ENCODE results near the gene TBK1. TPM values are rescaled to one million over a fixed set of nuclear protein-coding genes. Genes with fewer than 3 reads are reported as not detected.

Gene TBK1
- total RNA-seq, 1 experiment from 2014 or later: 23.6 TPM

DNA sequence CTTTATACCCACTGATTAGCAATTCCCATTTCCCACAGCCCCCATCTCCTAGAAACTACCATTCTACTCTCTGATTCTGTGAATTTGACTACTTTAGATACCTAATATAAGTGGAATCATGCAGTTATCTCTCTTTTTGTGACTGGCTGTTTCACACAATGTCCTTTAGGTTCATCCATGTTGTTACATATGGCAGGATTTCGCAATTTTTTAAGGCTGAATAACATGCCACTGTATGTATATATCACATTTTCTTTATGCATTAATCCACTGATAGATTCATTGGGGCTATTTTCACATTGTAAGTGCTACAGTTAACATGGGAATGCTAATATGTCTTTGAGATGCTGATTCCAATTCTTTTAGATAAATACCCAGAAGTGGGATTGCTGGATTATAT, 11.8 kb upstream of the TBK1 start:
- Histone ChIP-seq H4K5ac (ENCODE audit: insufficient read length, low read depth, low read length) (no peak overlapping the region), H2AK5ac (ENCODE audit: insufficient read length, low read length) (no peak overlapping the region), H3K14ac (ENCODE audit: insufficient read depth, low read length) (no peak overlapping the region), H3K56ac (ENCODE audit: insufficient read length, low read depth, low read length) (no peak overlapping the region), H2BK120ac (ENCODE audit: low read depth, low read length, poor library complexity, severe bottlenecking) (no peak overlapping the region), H3K4me1 (ENCODE audit: insufficient read depth, low read length) (no peaks in the 10 kb centered on the region), H2AFZ (ENCODE audit: low read length) (no peak overlapping the region), H3K4ac (ENCODE audit: low read depth, low read length) (no peak overlapping the region), H4K91ac (ENCODE audit: insufficient read length, low read depth, low read length) (no peak overlapping the region), H4K20me1 (ENCODE audit: control insufficient read depth, insufficient read depth, insufficient read length) (no peaks in the 10 kb centered on the region), H2BK12ac (ENCODE audit: insufficient read length, low read depth, low read length) (no peak overlapping the region), H2BK20ac (ENCODE audit: low read depth, low read length, poor library complexity, severe bottlenecking) (no peak overlapping the region), H3K27ac (ENCODE audit: insufficient read length, low read depth, low read length) (no peak overlapping the region), H2BK15ac (ENCODE audit: low read depth, low read length) (no peak overlapping the region), H3K9me3 (ENCODE audit: control insufficient read depth, low read depth, low read length) (no peaks in the 10 kb centered on the region), H2BK5ac (ENCODE audit: insufficient read length, low read length) (no peak overlapping the region), H3K23me2 (ENCODE audit: insufficient read length, low read depth, low read length, poor library complexity, severe bottlenecking) (no peaks in the 10 kb centered on the region), H3T11ph (ENCODE audit: low read length) (no peak overlapping the region), H3K79me2 (ENCODE audit: insufficient read depth, low read length) (no peaks in the 10 kb centered on the region), H3K79me1 (ENCODE audit: insufficient read depth, low read depth, low read length, poor library complexity, severe bottlenecking) (no peaks in the 10 kb centered on the region), H3K27me3 (ENCODE audit: insufficient read depth, low read length) (no peaks in the 10 kb centered on the region), H3K9ac (ENCODE audit: extremely low read depth, insufficient read length, low read length) (no peak overlapping the region), H3K18ac (ENCODE audit: insufficient read length, low read depth, low read length) (no peak overlapping the region), H3K4me2 (ENCODE audit: insufficient read depth, insufficient read length, low read length) (no peak overlapping the region), H4K8ac (replicated peaks; ENCODE audit: insufficient read length, low read depth, low read length) (no peak overlapping the region), H3K23ac (ENCODE audit: insufficient read length, low read depth, low read length) (no peak overlapping the region)
- no peak for DNase-seq
- Mint-ChIP-seq H3K4me3 (no peak overlapping the region), H3K27ac (no peak overlapping the region), H3K4me1 (no peaks in the 10 kb centered on the region), H3K27me3 (ENCODE audit: low read depth) (no peaks in the 10 kb centered on the region; the same call in 1 of the 2 replicates), H3K36me3 (ENCODE audit: insufficient read depth in 1 of 3, low read depth in 3 of 3) (peaks cover 46 to 89% (median 81%) of the 10 kb centered on the region in 3 experiments), H3K9me3 (no peaks in the 10 kb centered on the region)
- WGBS (ENCODE audit: extremely low coverage, insufficient read length, low lambda C conversion rate): no CpG with 5 or more reads among the region's 1 CpG
- TF ChIP-seq, protein P1, sequence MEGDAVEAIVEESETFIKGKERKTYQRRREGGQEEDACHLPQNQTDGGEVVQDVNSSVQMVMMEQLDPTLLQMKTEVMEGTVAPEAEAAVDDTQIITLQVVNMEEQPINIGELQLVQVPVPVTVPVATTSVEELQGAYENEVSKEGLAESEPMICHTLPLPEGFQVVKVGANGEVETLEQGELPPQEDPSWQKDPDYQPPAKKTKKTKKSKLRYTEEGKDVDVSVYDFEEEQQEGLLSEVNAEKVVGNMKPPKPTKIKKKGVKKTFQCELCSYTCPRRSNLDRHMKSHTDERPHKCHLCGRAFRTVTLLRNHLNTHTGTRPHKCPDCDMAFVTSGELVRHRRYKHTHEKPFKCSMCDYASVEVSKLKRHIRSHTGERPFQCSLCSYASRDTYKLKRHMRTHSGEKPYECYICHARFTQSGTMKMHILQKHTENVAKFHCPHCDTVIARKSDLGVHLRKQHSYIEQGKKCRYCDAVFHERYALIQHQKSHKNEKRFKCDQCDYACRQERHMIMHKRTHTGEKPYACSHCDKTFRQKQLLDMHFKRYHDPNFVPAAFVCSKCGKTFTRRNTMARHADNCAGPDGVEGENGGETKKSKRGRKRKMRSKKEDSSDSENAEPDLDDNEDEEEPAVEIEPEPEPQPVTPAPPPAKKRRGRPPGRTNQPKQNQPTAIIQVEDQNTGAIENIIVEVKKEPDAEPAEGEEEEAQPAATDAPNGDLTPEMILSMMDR (conservative IDR thresholded peaks at IDR 0.05): no peak
